Measurements from ENCODE around the gene BCKDK. TPM values are rescaled to one million over a fixed set of nuclear protein-coding genes. Genes with fewer than 3 reads are reported as not detected.
"Not testable (repeated sequence)": the region's sequence is repeated elsewhere in the genome, so short reads cannot be mapped to it uniquely, and the experiment has no call there.

Gene BCKDK
- total RNA-seq, 1 donor from 2014 or later, result 37.0 TPM

GRCh38 chr16:31094088-31094423 is 14.1 kb upstream of the BCKDK start:
- Mint-ChIP-seq H3K9me3 (peaks cover 5% of the 10 kb centered on the region), H3K4me3 (peak overlapping the region; percentile 89), H3K27ac (peak overlapping the region; percentile 87), H3K36me3 (peaks cover 2% of the 10 kb centered on the region), H3K4me1 (peaks cover 11% of the 10 kb centered on the region), H3K27me3 (ENCODE audit: low read depth) (no peaks in the 10 kb centered on the region)
- DNase-seq (ENCODE audit: low spot score in 2 of 2, unreplicated experiment in 2 of 2), result no peak
- TF ChIP-seq CTCF (IDR thresholded peaks at IDR 0.05; ENCODE audit: unreplicated experiment), result no peak

- H3K27me3 Mint-ChIP-seq (ENCODE audit: low read depth), result no peaks in the 10 kb centered on the region
- peak within 1 kb of the TSS; percentile 87 for H3K27ac Mint-ChIP-seq
- peak within 1 kb of the TSS; percentile 89 for H3K4me3 Mint-ChIP-seq
- DNase-seq (ENCODE audit: low spot score in 2 of 2, unreplicated experiment in 2 of 2), result peak; percentile 72 to 84
- no peak for TF ChIP-seq CTCF (IDR thresholded peaks at IDR 0.05; ENCODE audit: unreplicated experiment)
- H3K4me1 Mint-ChIP-seq, result peaks cover 11% of the 10 kb centered on the region
- peaks cover 5% of the 10 kb centered on the region for H3K9me3 Mint-ChIP-seq
- H3K36me3 Mint-ChIP-seq, result peaks cover 1% of the 10 kb centered on the region
Measured at GRCh38 chr16:31094424-31095120, 13.6 kb upstream of the BCKDK start, which contains the start of gene VKORC1. Gene VKORC1 (minus strand): TSS chr16:31094797. CDS start chr16:31094729, 68 bp downstream.

GRCh38 chr16:31099860-31100638 is 8.1 kb upstream of the BCKDK start:
- TF ChIP-seq CTCF (IDR thresholded peaks at IDR 0.05; ENCODE audit: unreplicated experiment), result no peak
- H3K4me3 Mint-ChIP-seq, result no peak overlapping the region
- no peak overlapping the region for H3K27ac Mint-ChIP-seq
- H3K4me1 Mint-ChIP-seq, result no peaks in the 10 kb centered on the region
- H3K36me3 Mint-ChIP-seq, result no peaks in the 10 kb centered on the region
- H3K27me3 Mint-ChIP-seq (ENCODE audit: low read depth), result peaks cover 4% of the 10 kb centered on the region
- H3K9me3 Mint-ChIP-seq, result peaks cover 9% of the 10 kb centered on the region
- DNase-seq (ENCODE audit: low spot score in 2 of 2, unreplicated experiment in 2 of 2), result no peak

GRCh38 chr16:31100876-31101641 is 7.1 kb upstream of the BCKDK start:
- not testable (repeated sequence) for H3K27me3 Mint-ChIP-seq (ENCODE audit: low read depth); H3K4me3 Mint-ChIP-seq; H3K9me3 Mint-ChIP-seq; H3K36me3 Mint-ChIP-seq; DNase-seq (ENCODE audit: low spot score in 2 of 2, unreplicated experiment in 2 of 2); H3K4me1 Mint-ChIP-seq; H3K27ac Mint-ChIP-seq

GRCh38 chr16:31105677-31106213 is 2.4 kb upstream of the BCKDK start:
- peak in 1 of 2 experiments; percentile 77 for DNase-seq (ENCODE audit: low spot score in 2 of 2, unreplicated experiment in 2 of 2)
- Mint-ChIP-seq H3K36me3 (peaks cover 9% of the 10 kb centered on the region), H3K4me3 (no peak overlapping the region), H3K9me3 (no peaks in the 10 kb centered on the region), H3K4me1 (peaks cover 6% of the 10 kb centered on the region), H3K27me3 (ENCODE audit: low read depth) (no peaks in the 10 kb centered on the region), H3K27ac (no peak overlapping the region)
- peak; percentile 82 for TF ChIP-seq CTCF (IDR thresholded peaks at IDR 0.05; ENCODE audit: unreplicated experiment)
